Neural progenitor cell (in vitro differentiated cells): ENCODE data around the gene RBM28.

ENCODE experiments used
- EZH2 ChIP-seq: fragments of 200-600 bp; sonication (generic); IDR thresholded peaks from 2 replicates; pipeline ENCODE4 v1.6.1; 2017; ENCODE audit warnings: antibody characterized with exemption, mild to moderate bottlenecking, moderate library complexity
- EZH2phosphoT487 ChIP-seq: fragments of 200-600 bp; sonication (generic); IDR thresholded peaks from 2 replicates; pipeline ENCODE4 v1.6.1; 2017; ENCODE audit warnings: antibody characterized with exemption
- TF ChIP-seq, protein P1 (sequence below): fragments of 200-600 bp; sonication (generic); IDR thresholded peaks from 2 replicates; pipeline ENCODE4 v1.5.1; 2017; ENCODE audit warnings: antibody characterized with exemption, mild to moderate bottlenecking

DNA sequence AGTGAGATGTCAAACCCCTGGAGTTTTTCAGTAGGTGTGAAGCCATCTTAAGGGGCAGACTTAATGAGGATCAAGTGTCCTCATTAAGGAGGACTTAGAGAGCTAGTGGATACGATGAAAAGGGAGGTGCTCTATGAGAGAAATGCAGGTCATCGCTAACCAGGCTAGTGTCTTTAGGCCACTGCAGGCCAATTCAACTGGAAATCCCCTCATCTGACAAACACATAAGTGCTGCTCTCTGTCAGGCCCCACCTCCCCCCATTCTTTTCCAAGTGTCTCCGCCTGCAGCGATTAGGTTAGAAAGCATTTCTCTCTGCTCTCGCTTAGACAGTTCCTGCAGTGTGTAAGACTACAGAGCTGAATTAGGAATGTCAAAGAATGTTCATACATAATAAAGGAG, 33.7 kb downstream of the RBM28 start:
- TF ChIP-seq, protein P1, sequence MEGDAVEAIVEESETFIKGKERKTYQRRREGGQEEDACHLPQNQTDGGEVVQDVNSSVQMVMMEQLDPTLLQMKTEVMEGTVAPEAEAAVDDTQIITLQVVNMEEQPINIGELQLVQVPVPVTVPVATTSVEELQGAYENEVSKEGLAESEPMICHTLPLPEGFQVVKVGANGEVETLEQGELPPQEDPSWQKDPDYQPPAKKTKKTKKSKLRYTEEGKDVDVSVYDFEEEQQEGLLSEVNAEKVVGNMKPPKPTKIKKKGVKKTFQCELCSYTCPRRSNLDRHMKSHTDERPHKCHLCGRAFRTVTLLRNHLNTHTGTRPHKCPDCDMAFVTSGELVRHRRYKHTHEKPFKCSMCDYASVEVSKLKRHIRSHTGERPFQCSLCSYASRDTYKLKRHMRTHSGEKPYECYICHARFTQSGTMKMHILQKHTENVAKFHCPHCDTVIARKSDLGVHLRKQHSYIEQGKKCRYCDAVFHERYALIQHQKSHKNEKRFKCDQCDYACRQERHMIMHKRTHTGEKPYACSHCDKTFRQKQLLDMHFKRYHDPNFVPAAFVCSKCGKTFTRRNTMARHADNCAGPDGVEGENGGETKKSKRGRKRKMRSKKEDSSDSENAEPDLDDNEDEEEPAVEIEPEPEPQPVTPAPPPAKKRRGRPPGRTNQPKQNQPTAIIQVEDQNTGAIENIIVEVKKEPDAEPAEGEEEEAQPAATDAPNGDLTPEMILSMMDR = no peak
- no peak for TF ChIP-seq EZH2
- TF ChIP-seq EZH2phosphoT487 = no peak
